PC-3 (cell line): ENCODE data around the gene ARL3. TPM values are rescaled to one million over a fixed set of nuclear protein-coding genes. Genes with fewer than 3 reads are reported as not detected.

Experiments
- ATAC-seq: fragments of 200-7000 bp; cut with Tn5 transposase; 2 replicates; pipeline ENCODE4 v1.9.1; 2020; ENCODE audit warnings: mild to moderate bottlenecking, moderate library complexity
- BruUV-seq: library from RNA; stranded (reverse); fragments of 400-500 nt; replicated peaks from 2 replicates; lab custom pipeline; 2021; lab: Mats Ljungman, UMichigan
- CTCF ChIA-PET: fragments of 300-600 bp; sonication (Branson Sonifier 250); formaldehyde crosslinking; loops from one replicate; lab custom pipeline; 2022; ENCODE audit warnings: antibody characterized with exemption; lab: Charles Lee
- POLR2A ChIA-PET: fragments of 300-600 bp; sonication (Branson Sonifier 250); formaldehyde crosslinking; loops from one replicate; lab custom pipeline; 2022; ENCODE audit warnings: antibody characterized with exemption; ENCODE audit not compliant: unreplicated experiment; lab: Charles Lee
- DNase-seq: peaks from one replicate; pipeline ENCODE4 v3.0.0-alpha.2; 2015
- H2AFZ ChIP-seq: fragments of 300-600 bp; sonication (generic); 2 replicates; pipeline ENCODE4 v1.6.0; 2016; ENCODE audit warnings: antibody characterized with exemption, low read length
- H3F3A ChIP-seq: fragments of 300-600 bp; sonication (generic); one replicate; pipeline ENCODE4 v1.6.0; 2017; ENCODE audit warnings: antibody characterized with exemption, low read length, control low read depth, mild to moderate bottlenecking; ENCODE audit not compliant: unreplicated experiment
- H3K27ac ChIP-seq: fragments of 300-600 bp; sonication (generic); 2 replicates; pipeline ENCODE4 v1.5.1; 2016; ENCODE audit warnings: mild to moderate bottlenecking, low read length
- H3K27me3 ChIP-seq: fragments of 300-600 bp; sonication (generic); 2 replicates; pipeline ENCODE4 v1.6.1; 2016; ENCODE audit warnings: low read length, mixed read lengths
- H3K36me3 ChIP-seq: fragments of 300-600 bp; sonication (generic); 2 replicates; pipeline ENCODE4 v1.6.1; 2016; ENCODE audit warnings: low read depth, mixed run types, low read length, mixed read lengths
- H3K4me1 ChIP-seq: fragments of 300-600 bp; sonication (generic); 2 replicates; pipeline ENCODE4 v1.5.1; 2016; ENCODE audit warnings: low read length; ENCODE audit not compliant: insufficient read depth
- H3K4me2 ChIP-seq: fragments of 300-600 bp; sonication (generic); 2 replicates; pipeline ENCODE4 v1.6.0; 2016; ENCODE audit warnings: low read length
- H3K4me3 ChIP-seq: fragments of 300-600 bp; sonication (generic); 2 replicates; pipeline ENCODE4 v1.5.1; 2016; ENCODE audit warnings: mild to moderate bottlenecking, low read length, mixed read lengths
- H3K79me2 ChIP-seq: fragments of 300-600 bp; sonication (generic); 2 replicates; pipeline ENCODE4 v1.6.1; 2017; ENCODE audit warnings: low read length, mixed read lengths
- H3K9ac ChIP-seq: fragments of 300-600 bp; sonication (generic); 2 replicates; pipeline ENCODE4 v1.6.0; 2016; ENCODE audit warnings: mild to moderate bottlenecking, low read length
- H3K9me2 ChIP-seq: fragments of 300-600 bp; sonication (generic); replicated peaks from 2 replicates; pipeline ENCODE4 v1.6.1; 2016; ENCODE audit warnings: mixed run types, low read length, mixed read lengths
- H3K9me3 ChIP-seq: fragments of 300-600 bp; sonication (generic); 2 replicates; pipeline ENCODE4 v1.6.1; 2016; ENCODE audit warnings: low read length, mixed read lengths
- H4K20me1 ChIP-seq: fragments of 300-600 bp; sonication (generic); 2 replicates; pipeline ENCODE4 v1.6.1; 2016; ENCODE audit warnings: low read length, mixed read lengths
- CTCF ChIP-seq: fragments of 300-600 bp; sonication (generic); conservative IDR thresholded peaks from 2 replicates; pipeline ENCODE4 v1.5.1; 2017; ENCODE audit warnings: antibody characterized with exemption, low read depth, mild to moderate bottlenecking, low read length
- EZH2 ChIP-seq: fragments of 300-600 bp; sonication (generic); IDR thresholded peaks from one replicate; pipeline ENCODE4 v1.6.1; 2017; ENCODE audit warnings: antibody characterized with exemption, mild to moderate bottlenecking, low read length; ENCODE audit not compliant: unreplicated experiment
- EZH2phosphoT487 ChIP-seq: fragments of 300-600 bp; sonication (generic); IDR thresholded peaks from 2 replicates; pipeline ENCODE4 v1.6.1; 2018; ENCODE audit warnings: mild to moderate bottlenecking, antibody characterized with exemption, low read length, borderline replicate concordance
- intact Hi-C: fragments of 100-400 bp; cut with micrococcal nuclease; formaldehyde crosslinking; loops from 2 replicates; pipeline ENCODE4 v1.9.0; 2023
- total RNA-seq: library from RNA; depleted of rRNA; stranded (reverse); fragments of >200 nt; gene quantifications from 2 replicates; pipeline ENCODE4 v1.2.3, GENCODE V29; 2014

ARL3 gene
- total RNA-seq, 1 experiment from 2014 or later: 2.8 TPM

- CTCF ChIA-PET: no interaction called here
- Histone ChIP-seq H4K20me1 (no peaks in the 10 kb centered on the region), H3K27me3 (no peaks in the 10 kb centered on the region), H2AFZ (no peak overlapping the region), H3K36me3 (no peaks in the 10 kb centered on the region), H3F3A (no peaks in the 10 kb centered on the region), H3K79me2 (no peaks in the 10 kb centered on the region), H3K9ac (no peak overlapping the region), H3K9me3 (no peaks in the 10 kb centered on the region), H3K9me2 (no peaks in the 10 kb centered on the region), H3K4me1 (peaks cover 3% of the 10 kb centered on the region; the same call in 1 of the 2 replicates), H3K4me3 (no peak overlapping the region), H3K27ac (no peak overlapping the region), H3K4me2 (no peak overlapping the region)
- TF ChIP-seq EZH2phosphoT487: no peak
- no peak for TF ChIP-seq CTCF
- no peak for TF ChIP-seq EZH2
- ATAC-seq: no peak
- DNase-seq: no peak
- intact Hi-C loops: loop anchor here (5.0 kb wide), 1 partner anchor 34 kb away; the partner anchor contains the start of genes ARL3 and SFXN2
- BruUV-seq: no TSS peak
- POLR2A ChIA-PET: no interaction called here
These were observed 36.2 kb downstream of the ARL3 start for GRCh38 chr10:102678068-102678400.

GRCh38 chr10:102677331-102678067, 36.7 kb downstream of the ARL3 start:
- Histone ChIP-seq H3K27me3 (no peaks in the 10 kb centered on the region), H3K4me2 (no peak overlapping the region), H3K9me2 (no peaks in the 10 kb centered on the region), H3K36me3 (no peaks in the 10 kb centered on the region), H3K27ac (no peak overlapping the region), H3F3A (no peaks in the 10 kb centered on the region), H3K4me1 (peaks cover 3% of the 10 kb centered on the region; the same call in 1 of the 2 replicates), H3K79me2 (no peaks in the 10 kb centered on the region), H2AFZ (no peak overlapping the region), H4K20me1 (no peaks in the 10 kb centered on the region), H3K4me3 (no peak overlapping the region), H3K9ac (no peak overlapping the region), H3K9me3 (no peaks in the 10 kb centered on the region)
- ChIA-PET POLR2A (interaction anchor here (0.6 kb wide), 1 partner anchor 10 kb away, joined by 3 read pairs; no protein-coding TSS in a partner anchor), CTCF (no interaction called here)
- no peak for ATAC-seq
- no TSS peak for BruUV-seq
- DNase-seq: no peak
- intact Hi-C loops: loop anchor here (5.0 kb wide), 1 partner anchor 35 kb away; the partner anchor contains the start of genes ARL3 and SFXN2
- TF ChIP-seq CTCF: no peak
- TF ChIP-seq EZH2phosphoT487: no peak
- TF ChIP-seq EZH2: no peak
